SK-N-SH treated with all-trans-retinoic acid at 6 μM for 48 hours (cell line): ENCODE measurements around the gene GPC6.

ENCODE experiments used
- ESRRG ChIP-seq: fragments of 250-450 bp; sonication (Bioruptor Pico); IDR thresholded peaks from 2 replicates; pipeline ENCODE4 v1.6.1; 2021; ENCODE audit warnings: mild to moderate bottlenecking
- GLIS3 ChIP-seq: fragments of 250-450 bp; sonication (Bioruptor Pico); IDR thresholded peaks from 2 replicates; pipeline ENCODE4 v1.5.0; 2020; ENCODE audit warnings: mild to moderate bottlenecking, moderate library complexity
- PPARA ChIP-seq: fragments of 250-450 bp; sonication (Bioruptor Pico); IDR thresholded peaks from 2 replicates; pipeline ENCODE4 v1.5.0; 2020; ENCODE audit warnings: mild to moderate bottlenecking, borderline replicate concordance
- SNAI2 ChIP-seq: fragments of 250-450 bp; sonication (Bioruptor Pico); IDR thresholded peaks from 2 replicates; pipeline ENCODE4 v1.5.0; 2020; ENCODE audit warnings: mild to moderate bottlenecking, moderate library complexity
- ZNF8 ChIP-seq: fragments of 450-650 bp; formaldehyde crosslinking; IDR thresholded peaks from 2 replicates; pipeline ENCODE4 v1.5.0; 2020; ENCODE audit warnings: mild to moderate bottlenecking, moderate library complexity
- TF ChIP-seq, protein P1 (sequence below): fragments of 250-450 bp; sonication (Bioruptor Pico); IDR thresholded peaks from 2 replicates; pipeline ENCODE4 v1.5.1; 2020; ENCODE audit warnings: low read depth, mild to moderate bottlenecking, moderate library complexity
- TF ChIP-seq, protein P2 (sequence below): fragments of 250-450 bp; sonication (Bioruptor Pico); IDR thresholded peaks from 2 replicates; pipeline ENCODE4 v1.8.0; 2020; ENCODE audit warnings: mild to moderate bottlenecking, moderate library complexity, borderline replicate concordance

DNA sequence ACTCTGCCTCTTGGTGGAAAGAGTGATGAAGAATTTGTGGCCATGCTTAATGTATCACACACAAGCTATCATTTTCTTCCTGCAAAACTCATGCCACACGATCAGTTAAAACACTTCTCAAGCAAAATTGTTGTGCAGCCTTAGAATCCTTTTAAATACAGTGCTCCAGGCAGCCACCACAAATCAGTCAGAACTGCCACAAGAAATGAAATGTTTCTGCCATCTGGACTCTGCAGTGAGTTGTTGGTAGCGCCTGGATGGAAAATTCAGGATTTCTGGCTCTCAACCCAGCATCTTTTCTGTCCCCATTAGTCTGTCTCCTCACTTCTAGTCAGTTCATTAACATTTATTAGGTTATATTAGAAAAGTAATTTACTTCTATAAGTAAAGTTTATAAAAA is 179.5 kb downstream of the GPC6 start:
- TF ChIP-seq, protein P1, sequence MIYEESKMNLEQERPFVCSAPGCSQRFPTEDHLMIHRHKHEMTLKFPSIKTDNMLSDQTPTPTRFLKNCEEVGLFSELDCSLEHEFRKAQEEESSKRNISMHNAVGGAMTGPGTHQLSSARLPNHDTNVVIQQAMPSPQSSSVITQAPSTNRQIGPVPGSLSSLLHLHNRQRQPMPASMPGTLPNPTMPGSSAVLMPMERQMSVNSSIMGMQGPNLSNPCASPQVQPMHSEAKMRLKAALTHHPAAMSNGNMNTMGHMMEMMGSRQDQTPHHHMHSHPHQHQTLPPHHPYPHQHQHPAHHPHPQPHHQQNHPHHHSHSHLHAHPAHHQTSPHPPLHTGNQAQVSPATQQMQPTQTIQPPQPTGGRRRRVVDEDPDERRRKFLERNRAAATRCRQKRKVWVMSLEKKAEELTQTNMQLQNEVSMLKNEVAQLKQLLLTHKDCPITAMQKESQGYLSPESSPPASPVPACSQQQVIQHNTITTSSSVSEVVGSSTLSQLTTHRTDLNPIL (CRISPR knock-in tag), result no peak
- TF ChIP-seq ESRRG (CRISPR knock-in tag) (no peak), GLIS3 (CRISPR knock-in tag) (no peak), SNAI2 (no peak), PPARA (CRISPR knock-in tag) (no peak), ZNF8 (no peak)
- TF ChIP-seq, protein P2, sequence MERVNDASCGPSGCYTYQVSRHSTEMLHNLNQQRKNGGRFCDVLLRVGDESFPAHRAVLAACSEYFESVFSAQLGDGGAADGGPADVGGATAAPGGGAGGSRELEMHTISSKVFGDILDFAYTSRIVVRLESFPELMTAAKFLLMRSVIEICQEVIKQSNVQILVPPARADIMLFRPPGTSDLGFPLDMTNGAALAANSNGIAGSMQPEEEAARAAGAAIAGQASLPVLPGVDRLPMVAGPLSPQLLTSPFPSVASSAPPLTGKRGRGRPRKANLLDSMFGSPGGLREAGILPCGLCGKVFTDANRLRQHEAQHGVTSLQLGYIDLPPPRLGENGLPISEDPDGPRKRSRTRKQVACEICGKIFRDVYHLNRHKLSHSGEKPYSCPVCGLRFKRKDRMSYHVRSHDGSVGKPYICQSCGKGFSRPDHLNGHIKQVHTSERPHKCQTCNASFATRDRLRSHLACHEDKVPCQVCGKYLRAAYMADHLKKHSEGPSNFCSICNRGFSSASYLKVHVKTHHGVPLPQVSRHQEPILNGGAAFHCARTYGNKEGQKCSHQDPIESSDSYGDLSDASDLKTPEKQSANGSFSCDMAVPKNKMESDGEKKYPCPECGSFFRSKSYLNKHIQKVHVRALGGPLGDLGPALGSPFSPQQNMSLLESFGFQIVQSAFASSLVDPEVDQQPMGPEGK, result no peak
